ENCODE measurements around the gene CDH7.

CDH7 gene

GRCh38 chr18:65762556-65762955 lies 11.7 kb downstream of the CDH7 start:
- no peak overlapping the region for H3K4me3 ChIP-seq (ENCODE audit: low read depth, low read length)
- no peak for DNase-seq (ENCODE audit: low read depth)

GRCh38 chr18:65767406-65767805 lies 16.6 kb downstream of the CDH7 start:
- no peak for DNase-seq (ENCODE audit: low read depth)
- no peak overlapping the region for H3K4me3 ChIP-seq (ENCODE audit: low read depth, low read length)

GRCh38 chr18:65768120-65768778 lies 17.4 kb downstream of the CDH7 start:
- H3K4me3 ChIP-seq (ENCODE audit: low read depth, low read length): no peak overlapping the region
- no peak for DNase-seq (ENCODE audit: low read depth)

GRCh38 chr18:65769652-65770051 lies 18.8 kb downstream of the CDH7 start:
- DNase-seq (ENCODE audit: low read depth): no peak
- H3K4me3 ChIP-seq (ENCODE audit: low read depth, low read length): no peak overlapping the region

DNA sequence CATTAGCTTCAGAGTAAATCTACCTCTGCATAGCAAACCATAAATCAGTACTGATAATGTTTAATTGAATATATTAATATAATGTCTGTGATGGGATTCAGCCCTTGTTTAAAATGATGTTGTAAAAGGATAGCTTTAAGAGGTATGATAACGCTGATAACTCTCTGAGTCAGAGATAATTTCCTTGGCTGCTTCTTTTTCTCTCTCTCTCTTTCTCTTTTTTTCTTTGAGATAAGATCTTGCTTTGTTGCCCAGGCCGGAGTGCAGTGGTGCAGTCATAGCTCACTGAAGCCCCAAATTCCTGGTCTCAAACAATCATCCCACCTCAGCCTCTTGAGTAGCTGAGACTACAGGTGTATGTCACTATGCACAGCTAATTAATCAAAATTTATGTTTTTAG lies 35.7 kb downstream of the CDH7 start:
- no peak for DNase-seq (ENCODE audit: low read depth)
- no peak overlapping the region for H3K4me3 ChIP-seq (ENCODE audit: low read depth, low read length)

GRCh38 chr18:65788373-65788772 lies 37.6 kb downstream of the CDH7 start:
- no peak overlapping the region for H3K4me3 ChIP-seq (ENCODE audit: low read depth, low read length)
- DNase-seq (ENCODE audit: low read depth): no peak

GRCh38 chr18:65790604-65791003 lies 39.8 kb downstream of the CDH7 start:
- DNase-seq (ENCODE audit: low read depth): no peak
- H3K4me3 ChIP-seq (ENCODE audit: low read depth, low read length): no peak overlapping the region

DNA sequence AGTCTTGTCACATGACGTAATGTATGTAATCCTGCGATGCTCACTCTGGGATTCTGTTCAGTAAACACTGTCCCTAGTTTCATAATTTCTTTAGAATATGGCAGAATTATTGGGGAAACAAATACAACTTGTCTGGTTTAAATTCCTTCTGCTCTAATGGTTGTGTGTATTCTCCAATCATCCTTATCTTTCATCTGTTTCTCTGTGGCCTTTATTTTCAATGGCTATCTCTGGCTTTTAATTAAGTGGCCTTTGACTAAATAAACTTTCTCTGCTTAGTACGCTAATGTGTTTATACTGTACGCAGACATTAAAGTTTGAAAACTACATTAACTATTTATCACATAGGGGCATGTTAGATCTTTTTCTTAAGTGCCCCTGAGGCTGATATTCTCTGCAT lies 40.9 kb downstream of the CDH7 start:
- no peak for DNase-seq (ENCODE audit: low read depth)
- H3K4me3 ChIP-seq (ENCODE audit: low read depth, low read length): no peak overlapping the region

DNA sequence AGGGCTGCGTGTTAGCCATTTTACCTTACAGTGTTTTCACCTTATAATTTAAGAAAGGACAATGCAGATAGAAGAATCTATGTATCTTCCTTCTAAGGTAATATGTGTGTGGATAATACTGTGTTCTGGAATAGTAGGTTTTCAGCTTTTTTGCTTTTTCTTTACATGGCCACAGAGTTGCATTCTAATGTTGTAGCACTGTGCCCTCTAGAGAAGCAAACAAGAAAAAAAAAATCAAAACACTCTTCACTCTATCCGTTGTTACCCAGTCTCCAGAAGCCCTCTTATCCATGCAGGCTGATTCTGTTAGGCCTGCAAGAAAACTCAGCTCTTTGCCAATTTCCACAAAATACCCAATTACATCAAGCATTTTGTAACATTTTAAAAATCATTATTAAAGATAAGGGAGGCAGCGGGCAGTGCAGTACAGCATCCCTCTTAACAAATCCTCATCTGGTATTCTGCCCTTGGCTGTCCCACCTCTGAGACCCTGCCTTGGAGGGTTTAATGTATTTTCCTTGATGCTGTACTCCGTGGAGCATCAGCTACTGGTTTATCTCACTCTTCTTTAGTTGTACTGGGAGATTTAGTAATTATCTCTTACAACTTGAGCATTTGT lies 41.8 kb downstream of the CDH7 start:
- H3K4me3 ChIP-seq (ENCODE audit: low read depth, low read length): no peak overlapping the region
- no peak for DNase-seq (ENCODE audit: low read depth)

DNA sequence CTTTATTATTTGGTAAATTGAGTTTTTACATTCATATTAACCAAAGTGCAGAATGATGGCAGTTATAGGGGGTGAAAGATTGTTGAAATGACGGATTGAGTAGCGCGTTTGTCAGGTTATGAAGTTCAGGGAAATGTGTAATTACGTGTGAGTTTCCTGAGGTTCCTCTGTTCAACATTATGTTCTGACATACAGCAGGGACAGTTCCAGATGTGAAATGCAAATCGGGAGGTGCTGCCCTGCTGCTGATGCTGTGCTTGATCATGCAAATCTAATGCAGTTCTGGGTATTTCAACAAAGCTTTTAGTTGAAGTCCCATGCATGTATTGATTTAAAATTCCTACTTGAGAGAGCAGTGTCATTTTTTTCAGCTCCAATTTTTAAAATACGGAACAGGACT lies 57.9 kb downstream of the CDH7 start:
- no peak overlapping the region for H3K4me3 ChIP-seq (ENCODE audit: low read depth, low read length)
- DNase-seq (ENCODE audit: low read depth): no peak

DNA sequence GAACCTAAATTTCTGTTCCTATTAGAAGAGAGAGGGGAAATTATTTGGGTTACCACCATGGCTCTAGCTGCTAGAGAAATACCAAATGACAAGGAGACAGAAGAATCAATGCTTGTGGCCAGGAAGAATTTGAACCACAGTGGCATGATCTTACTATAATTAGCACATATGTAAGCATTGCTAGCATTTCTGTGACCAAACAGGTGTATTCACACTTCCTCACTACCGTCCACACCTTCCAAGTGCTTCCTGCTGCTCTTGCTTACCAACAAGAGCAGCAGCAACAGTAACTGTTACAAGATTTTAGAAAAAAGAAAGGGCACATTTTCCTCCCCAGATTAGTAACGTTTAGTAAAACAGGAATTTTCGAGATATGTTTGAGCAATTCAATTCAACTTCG lies 60.5 kb downstream of the CDH7 start:
- DNase-seq (ENCODE audit: low read depth): no peak
- H3K4me3 ChIP-seq (ENCODE audit: low read depth, low read length): no peak overlapping the region

GRCh38 chr18:65815506-65815905 lies 64.7 kb downstream of the CDH7 start:
- DNase-seq (ENCODE audit: low read depth): no peak
- H3K4me3 ChIP-seq (ENCODE audit: low read depth, low read length): no peak overlapping the region

DNA sequence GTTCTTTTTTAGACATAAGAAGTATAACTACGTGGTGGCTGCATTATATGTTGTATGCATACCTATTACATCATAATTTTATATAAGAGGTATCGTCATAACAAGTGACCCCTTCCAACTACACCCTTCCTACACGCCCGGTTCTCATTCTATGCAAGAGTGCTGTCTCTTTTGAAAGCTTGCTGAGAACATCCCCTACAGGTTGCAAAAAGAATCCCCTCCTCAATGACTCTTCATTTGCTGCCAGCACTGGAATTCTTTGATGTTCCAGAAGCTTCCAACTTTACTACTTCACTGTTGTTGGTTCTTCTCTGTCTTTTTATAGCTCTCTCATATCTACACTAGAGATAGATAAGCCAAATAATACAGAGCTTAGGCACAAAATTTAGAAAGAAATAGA lies 66.4 kb downstream of the CDH7 start:
- H3K4me3 ChIP-seq (ENCODE audit: low read depth, low read length): no peak overlapping the region
- DNase-seq (ENCODE audit: low read depth): no peak

- no peak overlapping the region for H3K4me3 ChIP-seq (ENCODE audit: low read depth, low read length)
- DNase-seq (ENCODE audit: low read depth): no peak
Observed at GRCh38 chr18:65821911-65822310, 71.1 kb downstream of the CDH7 start.

- H3K4me3 ChIP-seq (ENCODE audit: low read depth, low read length): no peak overlapping the region
- DNase-seq (ENCODE audit: low read depth): no peak
Observed at GRCh38 chr18:65822826-65823225, 72.0 kb downstream of the CDH7 start.

GRCh38 chr18:65827444-65827843 lies 76.6 kb downstream of the CDH7 start:
- no peak overlapping the region for H3K4me3 ChIP-seq (ENCODE audit: low read depth, low read length)
- DNase-seq (ENCODE audit: low read depth): no peak

DNA sequence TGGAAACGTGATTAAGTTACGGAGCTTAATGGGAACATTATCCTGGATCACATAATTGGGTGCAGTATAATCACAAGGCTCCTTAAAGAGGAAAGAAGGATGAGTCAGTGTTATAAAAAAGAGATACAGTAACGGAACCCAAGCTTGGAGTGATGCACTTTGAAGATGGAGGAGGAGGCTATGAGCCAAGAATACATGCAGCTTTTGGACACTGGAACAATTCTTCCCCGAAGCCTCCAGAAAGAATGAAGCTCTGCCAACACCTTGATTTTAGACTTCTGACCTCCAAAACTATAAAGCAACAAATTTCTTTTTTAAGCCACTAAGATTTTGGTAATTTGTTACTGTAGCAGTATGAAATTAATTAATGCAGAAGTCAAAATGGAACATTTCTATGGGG lies 85.1 kb downstream of the CDH7 start:
- DNase-seq (ENCODE audit: low read depth): no peak
- H3K4me3 ChIP-seq (ENCODE audit: low read depth, low read length): no peak overlapping the region

DNA sequence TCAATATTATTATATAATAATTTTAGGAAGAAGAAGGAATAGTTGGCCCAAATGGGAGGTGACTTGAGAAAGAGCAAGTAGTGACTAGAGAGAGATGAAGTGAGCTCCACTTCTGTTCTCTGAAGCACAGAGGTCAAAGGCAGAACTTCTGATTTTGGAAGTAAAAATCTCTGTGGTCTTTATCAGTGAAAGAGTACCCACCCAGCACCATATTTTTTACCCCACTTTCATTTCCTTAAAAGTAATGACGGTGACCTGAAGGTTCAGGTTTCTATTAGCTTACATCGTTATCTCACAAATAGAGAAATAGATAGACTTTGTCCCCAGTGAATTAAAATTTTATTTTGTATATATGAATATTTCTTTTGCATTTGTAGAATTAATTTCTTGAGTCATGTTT lies 95.3 kb downstream of the CDH7 start:
- DNase-seq (ENCODE audit: low read depth): no peak
- no peak overlapping the region for H3K4me3 ChIP-seq (ENCODE audit: low read depth, low read length)

DNA sequence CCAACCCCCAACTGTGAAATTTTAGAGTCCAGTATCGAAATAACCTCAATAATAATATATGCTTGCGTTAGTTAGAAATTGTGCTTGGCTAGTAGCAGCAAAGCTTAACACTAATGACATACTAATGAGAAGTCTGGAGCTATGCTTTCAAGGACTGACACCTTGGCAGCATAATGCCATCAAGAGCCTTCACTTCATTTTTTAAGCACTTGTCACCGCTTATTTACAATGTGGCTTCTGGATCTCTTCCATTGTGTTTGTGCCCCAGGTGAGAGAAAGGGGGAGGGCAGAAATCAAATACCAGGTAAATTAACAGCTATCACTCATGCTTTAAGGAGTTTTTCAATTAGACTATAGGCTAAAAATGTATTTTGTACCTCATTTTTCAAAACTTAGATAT lies 101.5 kb downstream of the CDH7 start:
- DNase-seq (ENCODE audit: low read depth): no peak
- no peak overlapping the region for H3K4me3 ChIP-seq (ENCODE audit: low read depth, low read length)

- no peak overlapping the region for H3K4me3 ChIP-seq (ENCODE audit: low read depth, low read length)
- DNase-seq (ENCODE audit: low read depth): no peak
Observed at GRCh38 chr18:65859075-65859474, 108.3 kb downstream of the CDH7 start.

- H3K4me3 ChIP-seq (ENCODE audit: low read depth, low read length): no peak overlapping the region
- no peak for DNase-seq (ENCODE audit: low read depth)
Observed at GRCh38 chr18:65869527-65869926, 118.7 kb downstream of the CDH7 start.

GRCh38 chr18:65876310-65876709 lies 125.5 kb downstream of the CDH7 start:
- H3K4me3 ChIP-seq (ENCODE audit: low read depth, low read length): no peak overlapping the region
- DNase-seq (ENCODE audit: low read depth): no peak

Data from skeletal muscle cell (primary cell).